Limb (tissue), 2 donors: Measurements from ENCODE around the gene WDR47.
"Not testable (repeated sequence)": the region's sequence is repeated elsewhere in the genome, so short reads cannot be mapped to it uniquely, and the experiment has no call there.

ENCODE experiments used
- DNase-seq, 2 donors: peaks; one replicate each; pipeline ENCODE4 v3.0.0-alpha.2; 2016; ENCODE audit errors: extremely low spot score in 2 of 2

Gene WDR47

GRCh38 chr1:108963052-108963686 lies 78.7 kb downstream of the WDR47 start, which contains the start of gene CLCC1:
Gene CLCC1, minus strand, starts transcription at chr1:108963484. Its CDS starts 13,047 bp downstream, at chr1:108950437.
- peak; percentile 87 to 91 for DNase-seq

GRCh38 chr1:108962681-108963051 lies 79.2 kb downstream of the WDR47 start:
- DNase-seq, result no peak

- DNase-seq, result no peak
Observed at GRCh38 chr1:108961752-108962486, 80.0 kb downstream of the WDR47 start.

- DNase-seq, result no peak
Observed at GRCh38 chr1:108961198-108961597, 80.7 kb downstream of the WDR47 start.

- DNase-seq, result no peak
Observed at GRCh38 chr1:108960719-108961118, 81.2 kb downstream of the WDR47 start.

- DNase-seq, result no peak
Observed at GRCh38 chr1:108957888-108958287, 84.0 kb downstream of the WDR47 start.

GRCh38 chr1:108955881-108956280 lies 86.0 kb downstream of the WDR47 start:
- DNase-seq, result no peak

GRCh38 chr1:108955111-108955510 lies 86.8 kb downstream of the WDR47 start:
- DNase-seq, result no peak

- no peak for DNase-seq
Observed at GRCh38 chr1:108953452-108953851, 88.5 kb downstream of the WDR47 start.

- no peak for DNase-seq
Observed at GRCh38 chr1:108951242-108951641, 90.7 kb downstream of the WDR47 start.

GRCh38 chr1:108949044-108949443 lies 92.9 kb downstream of the WDR47 start:
- DNase-seq, result no peak

GRCh38 chr1:108947871-108948525 lies 93.9 kb downstream of the WDR47 start:
- no peak for DNase-seq

GRCh38 chr1:108936170-108936569 lies 105.7 kb downstream of the WDR47 start:
- no peak for DNase-seq

GRCh38 chr1:108933944-108934343 lies 108.0 kb downstream of the WDR47 start:
- DNase-seq, result no peak

- DNase-seq, result not testable (repeated sequence)
Observed at GRCh38 chr1:108927565-108927964, 114.3 kb downstream of the WDR47 start.

- no peak for DNase-seq
Observed at GRCh38 chr1:108925920-108926319, 116.0 kb downstream of the WDR47 start.
